ENCODE data around the gene OSBPL6.
"Not testable (repeated sequence)": the region's sequence is repeated elsewhere in the genome, so short reads cannot be mapped to it uniquely, and the experiment has no call there.

- TF ChIP-seq CTCF (IDR thresholded peaks at IDR 0.05 in 8 of 11, conservative IDR thresholded peaks at IDR 0.05 in 3 of 11); POLR2AphosphoS5 (IDR thresholded peaks at IDR 0.05); POLR2A (IDR thresholded peaks at IDR 0.05): not testable (repeated sequence)
These were observed 129.0 kb downstream of the OSBPL6 start for GRCh38 chr2:178323331-178323730.
